HG02943 (cell line): Measurements from ENCODE around the gene TRA2A.
"Not testable (repeated sequence)": the region's sequence is repeated elsewhere in the genome, so short reads cannot be mapped to it uniquely, and the experiment has no call there.

Source experiments
- ATAC-seq: cut with Tn5 transposase; IDR thresholded peaks from one replicate; pipeline ENCODE4 v1.9.1; 2021; ENCODE audit warnings: mild to moderate bottlenecking, low read depth, moderate library complexity; ENCODE audit not compliant: unreplicated experiment

The TRA2A gene

GRCh38 chr7:23531794-23532489 is at the start of gene TRA2A:
Gene TRA2A, minus strand, starts transcription at chr7:23531981. Its CDS starts 157 bp downstream, at chr7:23531824.
- ATAC-seq, result peak; percentile 93

GRCh38 chr7:23570592-23571200 is 38.9 kb upstream of the TRA2A start:
- ATAC-seq, result no peak

GRCh38 chr7:23558303-23558702 is 26.5 kb upstream of the TRA2A start:
- ATAC-seq, result no peak

GRCh38 chr7:23547662-23548061 is 15.9 kb upstream of the TRA2A start:
- no peak for ATAC-seq

GRCh38 chr7:23546897-23547572 is 15.3 kb upstream of the TRA2A start:
- ATAC-seq, result peak; percentile 59

GRCh38 chr7:23545493-23545892 is 13.7 kb upstream of the TRA2A start:
- ATAC-seq, result no peak

GRCh38 chr7:23544913-23545354 is 13.2 kb upstream of the TRA2A start:
- ATAC-seq, result no peak

GRCh38 chr7:23542752-23543151 is 11.0 kb upstream of the TRA2A start:
- no peak for ATAC-seq

- peak; percentile 75 for ATAC-seq
Observed at GRCh38 chr7:23539494-23539907, 7.7 kb upstream of the TRA2A start.

GRCh38 chr7:23538301-23538700 is 6.5 kb upstream of the TRA2A start:
- no peak for ATAC-seq

GRCh38 chr7:23533238-23533604 is 1.4 kb upstream of the TRA2A start:
- ATAC-seq, result no peak

- ATAC-seq, result no peak
Observed at GRCh38 chr7:23532490-23533237, 883 bp upstream of the TRA2A start.

- ATAC-seq, result peak; percentile 30
Observed at GRCh38 chr7:23531050-23531793, 559 bp downstream of the TRA2A start.

GRCh38 chr7:23530405-23530804 is 1.4 kb downstream of the TRA2A start:
- ATAC-seq, result no peak

- ATAC-seq, result no peak
Observed at GRCh38 chr7:23529262-23529859, 2.4 kb downstream of the TRA2A start.

GRCh38 chr7:23525611-23526010 is 6.2 kb downstream of the TRA2A start:
- not testable (repeated sequence) for ATAC-seq

- no peak for ATAC-seq
Observed at GRCh38 chr7:23524473-23524872, 7.3 kb downstream of the TRA2A start.

- ATAC-seq, result no peak
Observed at GRCh38 chr7:23523486-23524075, 8.2 kb downstream of the TRA2A start.

- no peak for ATAC-seq
Observed at GRCh38 chr7:23520582-23520981, 11.2 kb downstream of the TRA2A start.
